Neural cell (in vitro differentiated cells): ENCODE measurements around the gene SMIM1. TPM values are rescaled to one million over a fixed set of nuclear protein-coding genes. Genes with fewer than 3 reads are reported as not detected.

Experiments
- H2AFZ ChIP-seq: fragments of 200-600, 300-800 bp; sonication (generic), shearing (Covaris generic); 2 replicates; pipeline ENCODE4 v1.6.0; 2014; ENCODE audit warnings: low read depth, mild to moderate bottlenecking, antibody characterized with exemption, low read length, moderate library complexity
- H3F3A ChIP-seq: fragments of 200-600 bp; shearing (Covaris generic); 2 replicates; pipeline ENCODE4 v1.6.1; 2016; ENCODE audit warnings: mild to moderate bottlenecking, moderate library complexity, mixed read lengths, antibody characterized with exemption, low read length; ENCODE audit not compliant: insufficient read depth, poor library complexity, severe bottlenecking
- H3K27ac ChIP-seq: fragments of 200-600, 300-800 bp; sonication (generic), shearing (Covaris generic); 2 replicates; pipeline ENCODE4 v1.5.1; 2014; ENCODE audit warnings: mild to moderate bottlenecking, low read length, moderate library complexity
- H3K27me3 ChIP-seq: fragments of 300-800, 200-600 bp; sonication (generic), shearing (Covaris generic); 2 replicates; pipeline ENCODE4 v1.6.0; 2014; ENCODE audit warnings: mild to moderate bottlenecking, low read depth, low read length, moderate library complexity; ENCODE audit not compliant: insufficient read depth
- H3K36me3 ChIP-seq: fragments of 300-800, 200-600 bp; sonication (generic), shearing (Covaris generic); 2 replicates; pipeline ENCODE4 v1.5.1; 2014; ENCODE audit warnings: mild to moderate bottlenecking, antibody characterized with exemption, low read length, moderate library complexity; ENCODE audit not compliant: insufficient read depth
- H3K4me2 ChIP-seq: fragments of 300-800, 200-600 bp; sonication (generic), shearing (Covaris generic); 2 replicates; pipeline ENCODE4 v1.6.0; 2014; ENCODE audit warnings: mild to moderate bottlenecking, low read length
- H3K4me3 ChIP-seq: fragments of 300-800, 200-600 bp; sonication (generic), shearing (Covaris generic); 2 replicates; pipeline ENCODE4 v1.5.1; 2014; ENCODE audit warnings: mild to moderate bottlenecking, low read length, moderate library complexity
- H3K79me2 ChIP-seq: fragments of 200-600 bp; shearing (Covaris generic); replicated peaks from 2 replicates; pipeline ENCODE4 v1.6.0; 2014; ENCODE audit warnings: mild to moderate bottlenecking, low read length, moderate library complexity; ENCODE audit not compliant: insufficient read depth
- H3K9ac ChIP-seq: fragments of 300-800, 200-600 bp; sonication (generic), shearing (Covaris generic); 2 replicates; pipeline ENCODE4 v1.6.1; 2016; ENCODE audit warnings: mild to moderate bottlenecking, low read length, mixed read lengths
- H3K9me2 ChIP-seq: fragments of 200-600 bp; shearing (Covaris generic); 2 replicates; pipeline ENCODE4 v1.6.1; 2016; ENCODE audit warnings: mild to moderate bottlenecking, low read length, mixed read lengths; ENCODE audit not compliant: insufficient read depth
- H3K9me3 ChIP-seq: fragments of 200-600, 300-800 bp; sonication (generic), shearing (Covaris generic); 2 replicates; pipeline ENCODE4 v1.6.1; 2016; ENCODE audit warnings: mild to moderate bottlenecking, mixed run types, low read length, moderate library complexity, mixed read lengths
- H4K20me1 ChIP-seq: fragments of 200-600 bp; shearing (Covaris generic); 2 replicates; pipeline ENCODE4 v1.6.1; 2016; ENCODE audit warnings: mild to moderate bottlenecking, mixed run types; ENCODE audit not compliant: insufficient read depth
- CTCF ChIP-seq: fragments of 450-650 bp; IDR thresholded peaks from 2 replicates; pipeline ENCODE4 v1.5.1; 2014; ENCODE audit warnings: antibody characterized with exemption, mild to moderate bottlenecking, moderate library complexity; ENCODE audit not compliant: poor library complexity, severe bottlenecking
- EP300 ChIP-seq: fragments of 450-650 bp; conservative IDR thresholded peaks from 2 replicates; pipeline ENCODE4 v1.6.1; 2014; ENCODE audit warnings: antibody characterized with exemption, mild to moderate bottlenecking, moderate library complexity; ENCODE audit not compliant: poor library complexity, severe bottlenecking
- EZH2 ChIP-seq: fragments of 200-600, 300-800 bp; shearing (Covaris generic), sonication (generic); IDR thresholded peaks from 2 replicates; pipeline ENCODE4 v1.6.1; 2014; ENCODE audit warnings: antibody characterized with exemption, low read length, borderline replicate concordance, mild to moderate bottlenecking; ENCODE audit not compliant: insufficient read depth, poor library complexity, severe bottlenecking
- MXI1 ChIP-seq: fragments of 450-650 bp; conservative IDR thresholded peaks from 2 replicates; pipeline ENCODE4 v1.6.1; 2014; ENCODE audit warnings: antibody characterized with exemption, mild to moderate bottlenecking; ENCODE audit not compliant: poor library complexity, severe bottlenecking
- POLR2AphosphoS5 ChIP-seq: IDR thresholded peaks from 2 replicates; pipeline ENCODE4 v1.6.1; 2012
- RAD21 ChIP-seq: fragments of 450-650 bp; conservative IDR thresholded peaks from 2 replicates; pipeline ENCODE4 v1.6.1; 2014; ENCODE audit warnings: antibody characterized with exemption, mild to moderate bottlenecking, moderate library complexity
- REST ChIP-seq: IDR thresholded peaks from 2 replicates; pipeline ENCODE4 v1.6.1; 2012; ENCODE audit warnings: borderline replicate concordance
- SMC3 ChIP-seq: fragments of 450-650 bp; conservative IDR thresholded peaks from 2 replicates; pipeline ENCODE4 v1.6.1; 2014; ENCODE audit warnings: antibody characterized with exemption, mild to moderate bottlenecking, moderate library complexity; ENCODE audit not compliant: poor library complexity
- TAF1 ChIP-seq: IDR thresholded peaks from 2 replicates; pipeline ENCODE4 v1.6.1; 2012; ENCODE audit warnings: low read depth
- polyA plus RNA-seq: library from polyadenylated mRNA; depleted of rRNA; stranded (reverse); fragments of >200 nt; gene quantifications from 2 replicates; pipeline ENCODE4 v1.2.3, GENCODE V29; 2014

Gene SMIM1
- polyA plus RNA-seq, 1 donor from 2014 or later, result not detected

DNA sequence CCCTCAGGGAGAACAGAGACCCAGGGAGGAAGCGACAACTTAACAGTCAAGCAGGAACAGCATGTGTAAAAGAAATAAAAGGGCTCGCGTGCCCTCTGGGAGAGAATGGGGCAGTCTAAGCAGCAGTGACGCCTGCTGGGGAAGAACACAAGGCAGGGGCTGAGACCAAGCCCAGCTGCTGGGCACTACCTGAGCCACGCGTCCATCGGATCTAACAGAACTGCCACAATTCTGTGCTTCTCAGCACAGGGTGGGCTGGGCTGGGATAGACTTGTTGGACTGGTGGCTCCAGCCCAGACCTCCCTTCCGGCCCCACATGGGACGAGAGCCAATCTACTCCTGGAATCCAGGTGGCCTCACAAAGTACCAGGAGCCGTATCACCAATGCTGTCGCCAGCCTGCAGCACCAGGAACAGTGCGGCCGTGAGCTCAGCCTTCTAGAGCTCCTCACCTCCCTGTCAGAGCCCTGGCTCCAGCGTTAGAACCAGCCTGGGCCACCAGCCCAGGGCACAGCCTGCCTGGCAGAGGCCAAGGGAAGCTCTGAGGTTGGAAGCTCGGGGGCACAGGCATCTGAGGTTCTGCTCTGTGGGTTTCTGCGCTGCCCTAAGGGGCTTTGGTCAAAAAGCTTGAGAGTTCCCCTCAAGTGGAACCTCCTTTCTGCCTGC lies 16.3 kb downstream of the SMIM1 start:
- H3K79me2 ChIP-seq, result peaks cover 3% of the 10 kb centered on the region

More for the DNA sequence above, 16.3 kb downstream of the SMIM1 start:
- TF ChIP-seq TAF1 (no peak), EZH2 (no peak), RAD21 (no peak), SMC3 (no peak), REST (no peak), EP300 (no peak), POLR2AphosphoS5 (no peak), MXI1 (no peak), CTCF (no peak)
- H3K36me3 ChIP-seq, result no peaks in the 10 kb centered on the region
- no peaks in the 10 kb centered on the region for H3K9me3 ChIP-seq
- no peak overlapping the region for H3K4me3 ChIP-seq
- H3K9ac ChIP-seq, result no peak overlapping the region
- H3K4me2 ChIP-seq, result no peak overlapping the region
- no peaks in the 10 kb centered on the region for H3F3A ChIP-seq
- H3K27me3 ChIP-seq, result no peaks in the 10 kb centered on the region
- H3K27ac ChIP-seq, result no peak overlapping the region
- H4K20me1 ChIP-seq, result no peaks in the 10 kb centered on the region
- no peak overlapping the region for H2AFZ ChIP-seq
- no peaks in the 10 kb centered on the region for H3K9me2 ChIP-seq
